ENCODE results near the gene RASD1.

The RASD1 gene

DNA sequence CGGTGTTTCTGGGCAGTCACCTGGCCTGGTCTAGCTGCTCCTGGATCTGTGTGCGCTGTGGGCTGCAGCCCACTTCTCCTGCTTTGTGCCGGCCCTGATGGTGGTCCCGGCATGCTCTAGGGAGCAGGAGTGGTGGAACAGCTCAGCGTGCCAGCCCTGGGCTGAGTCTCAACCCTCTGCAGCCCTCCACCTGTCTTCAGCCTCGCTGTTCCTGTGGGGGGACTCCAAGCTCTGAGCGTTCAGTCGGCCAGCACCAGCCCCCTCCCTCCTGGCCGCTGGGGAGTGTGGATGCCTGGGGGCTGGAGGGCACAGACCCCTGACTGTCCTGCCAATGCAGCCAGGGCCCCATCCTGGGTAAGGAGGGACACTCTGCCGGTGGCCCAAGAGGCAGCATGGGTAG, 23.7 kb upstream of the RASD1 start:
- DNase-seq, result no peak
- TF ChIP-seq POLR2A (IDR thresholded peaks at IDR 0.05; ENCODE audit: low read length) (no peak), GATA1 (IDR thresholded peaks at IDR 0.05; ENCODE audit: low read depth, low read length) (no peak)

DNA sequence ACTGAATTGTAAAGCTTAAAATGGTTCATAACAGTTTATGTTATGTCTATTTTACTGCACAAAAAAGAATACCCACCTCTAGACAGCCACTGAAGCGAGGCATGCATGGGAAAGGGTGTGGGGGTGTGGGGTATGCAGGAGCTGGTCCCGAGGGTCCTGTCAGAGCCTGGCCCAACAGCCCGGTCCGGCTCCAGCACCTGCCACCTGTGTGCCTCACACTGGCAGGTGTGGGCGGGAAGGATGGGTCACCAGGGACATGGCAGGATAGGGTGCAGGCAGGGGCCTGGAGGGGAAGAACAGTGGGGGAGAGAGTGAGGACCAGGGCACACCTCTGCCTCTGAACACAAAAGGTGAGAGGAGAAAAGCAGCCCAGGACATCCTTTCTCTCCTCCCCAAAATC, 22.8 kb upstream of the RASD1 start:
- DNase-seq, result no peak
- TF ChIP-seq GATA1 (IDR thresholded peaks at IDR 0.05; ENCODE audit: low read depth, low read length) (no peak), POLR2A (IDR thresholded peaks at IDR 0.05; ENCODE audit: low read length) (no peak)

DNA sequence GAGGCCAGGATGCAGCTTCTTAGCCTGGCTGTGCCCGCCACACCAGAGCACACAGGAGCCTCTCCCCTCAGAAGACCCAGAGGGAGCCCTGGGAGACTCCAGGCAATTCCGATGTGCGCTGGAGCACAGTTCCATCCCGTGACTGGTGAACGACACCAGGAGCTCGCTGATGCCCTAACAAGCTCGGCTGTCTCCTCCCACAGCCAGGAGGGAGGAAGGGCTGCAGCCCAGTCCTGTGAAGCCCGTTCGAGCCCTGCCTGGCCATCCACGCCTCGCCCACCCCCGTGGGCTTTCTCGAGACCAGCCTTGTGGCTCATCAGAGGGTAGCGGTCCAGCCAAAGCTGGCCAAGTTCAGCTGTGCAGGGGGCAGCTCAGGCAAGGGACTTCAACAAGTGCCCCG, 21.8 kb upstream of the RASD1 start:
- TF ChIP-seq POLR2A (IDR thresholded peaks at IDR 0.05; ENCODE audit: low read length) (no peak), GATA1 (IDR thresholded peaks at IDR 0.05; ENCODE audit: low read depth, low read length) (no peak)
- no peak for DNase-seq

GRCh38 chr17:17516941-17517720, 20.9 kb upstream of the RASD1 start:
- DNase-seq, result no peak
- TF ChIP-seq GATA1 (IDR thresholded peaks at IDR 0.05; ENCODE audit: low read depth, low read length) (no peak), POLR2A (IDR thresholded peaks at IDR 0.05; ENCODE audit: low read length) (no peak)

DNA sequence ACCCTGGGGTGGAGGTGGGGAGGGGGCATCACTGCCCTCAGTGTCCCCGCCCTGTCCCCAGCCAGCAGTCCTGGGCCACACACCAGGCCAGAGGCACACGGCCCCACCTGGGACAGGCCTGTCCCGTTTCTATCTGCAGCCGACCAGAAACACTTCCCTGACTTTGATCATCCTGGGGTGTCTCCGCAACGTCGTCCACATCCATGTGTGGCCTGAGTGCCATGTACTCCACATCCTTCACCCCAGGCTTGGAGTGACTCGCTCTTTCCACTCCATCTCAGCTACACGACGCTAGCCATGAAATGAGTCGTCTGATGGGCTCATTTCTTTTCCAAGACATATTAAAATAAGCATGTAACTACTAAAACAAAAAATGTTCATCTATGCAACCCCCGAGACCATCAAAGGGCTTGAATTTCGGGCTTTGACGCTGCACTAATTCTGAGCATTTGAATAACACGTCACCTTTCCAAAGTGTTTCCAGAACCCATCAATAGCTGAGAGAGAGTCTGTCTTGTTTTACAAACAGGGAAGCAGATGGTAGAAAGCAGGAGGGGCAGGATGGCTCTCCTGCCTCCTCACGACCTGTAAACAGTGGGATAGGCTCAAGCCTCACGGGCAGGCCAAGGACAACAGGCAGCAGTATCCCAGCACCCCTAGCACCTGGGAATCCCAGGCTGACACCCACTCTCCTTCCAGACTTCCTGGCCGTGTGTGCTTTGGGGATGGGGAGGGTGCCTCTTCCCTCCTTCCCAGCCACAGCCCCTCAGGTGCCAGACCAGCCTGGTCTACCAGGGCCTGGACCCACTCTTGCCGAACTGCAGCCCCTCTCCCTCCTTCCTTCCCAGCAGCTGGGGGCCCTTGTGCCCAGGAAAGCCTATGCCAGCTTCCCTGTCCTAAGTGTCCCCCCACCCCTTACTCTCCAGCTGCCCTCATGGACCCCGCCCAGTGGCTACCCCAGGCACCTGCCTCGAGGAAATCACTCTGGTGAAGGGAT, 20.0 kb upstream of the RASD1 start:
- TF ChIP-seq GATA1 (IDR thresholded peaks at IDR 0.05; ENCODE audit: low read depth, low read length) (no peak), POLR2A (IDR thresholded peaks at IDR 0.05; ENCODE audit: low read length) (no peak)
- no peak for DNase-seq

GRCh38 chr17:17514993-17515933, 19.1 kb upstream of the RASD1 start:
- TF ChIP-seq POLR2A (IDR thresholded peaks at IDR 0.05; ENCODE audit: low read length) (no peak), GATA1 (IDR thresholded peaks at IDR 0.05; ENCODE audit: low read depth, low read length) (no peak)
- DNase-seq, result no peak

- TF ChIP-seq GATA1 (IDR thresholded peaks at IDR 0.05; ENCODE audit: low read depth, low read length) (no peak), POLR2A (IDR thresholded peaks at IDR 0.05; ENCODE audit: low read length) (no peak)
- no peak for DNase-seq
Measured at GRCh38 chr17:17514361-17514992, 18.3 kb upstream of the RASD1 start.

- no peak for DNase-seq
- TF ChIP-seq POLR2A (IDR thresholded peaks at IDR 0.05; ENCODE audit: low read length) (no peak), GATA1 (IDR thresholded peaks at IDR 0.05; ENCODE audit: low read depth, low read length) (no peak)
Measured at GRCh38 chr17:17513626-17514025, 17.4 kb upstream of the RASD1 start.

DNA sequence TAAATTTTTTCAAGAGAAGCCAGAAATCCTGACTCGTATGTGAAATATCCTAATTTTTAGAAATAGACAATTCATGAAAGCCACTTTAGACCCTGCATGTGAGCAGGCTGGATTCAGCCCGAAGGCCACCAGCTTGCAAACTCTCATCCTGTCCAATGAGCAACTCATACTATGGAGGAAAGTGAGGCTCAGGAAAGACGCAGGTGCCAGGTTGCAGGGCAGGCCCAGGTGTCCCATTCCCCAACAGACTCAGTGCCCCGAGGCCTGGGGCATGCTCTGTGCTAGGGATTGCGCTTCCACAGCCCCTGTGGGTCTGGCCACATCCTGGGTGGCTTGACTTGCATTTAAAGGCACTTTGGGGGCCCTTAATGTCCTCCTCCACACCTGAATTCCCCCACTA, 16.7 kb upstream of the RASD1 start:
- TF ChIP-seq GATA1 (IDR thresholded peaks at IDR 0.05; ENCODE audit: low read depth, low read length), result no peak
- TF ChIP-seq POLR2A (IDR thresholded peaks at IDR 0.05; ENCODE audit: low read length), result no peak
- DNase-seq, result no peak

GRCh38 chr17:17511881-17512858, 16.0 kb upstream of the RASD1 start:
- DNase-seq, result no peak
- TF ChIP-seq GATA1 (IDR thresholded peaks at IDR 0.05; ENCODE audit: low read depth, low read length) (no peak), POLR2A (IDR thresholded peaks at IDR 0.05; ENCODE audit: low read length) (no peak)

DNA sequence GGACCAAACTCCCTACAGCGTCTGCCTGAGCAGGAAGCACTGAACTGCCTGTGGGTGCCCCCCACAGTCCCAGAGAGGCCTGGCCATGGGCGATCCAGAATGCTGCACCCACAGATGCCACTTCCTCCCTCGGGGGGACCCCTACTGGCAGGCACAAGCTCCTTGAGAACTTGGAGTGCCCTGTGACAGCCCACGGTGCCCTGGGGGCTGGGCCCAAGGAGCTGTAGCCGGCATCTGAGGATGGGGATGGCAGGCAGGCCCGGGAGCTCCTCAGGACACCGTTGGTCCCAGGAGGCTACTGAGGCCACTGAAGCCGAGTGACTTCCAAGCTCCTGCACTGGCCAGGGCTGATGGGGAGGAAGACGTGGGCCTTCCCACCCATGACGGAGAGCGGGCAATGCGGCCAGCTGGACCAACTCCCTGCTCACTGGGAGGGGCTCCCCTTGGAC, 15.1 kb upstream of the RASD1 start:
- DNase-seq, result no peak
- TF ChIP-seq GATA1 (IDR thresholded peaks at IDR 0.05; ENCODE audit: low read depth, low read length) (no peak), POLR2A (IDR thresholded peaks at IDR 0.05; ENCODE audit: low read length) (no peak)

All from erythroblast (primary cell).